HCT116 (cell line): ENCODE data around the gene LRRC7. TPM values are rescaled to one million over a fixed set of nuclear protein-coding genes. Genes with fewer than 3 reads are reported as not detected.
"Not testable (repeated sequence)": the region's sequence is repeated elsewhere in the genome, so short reads cannot be mapped to it uniquely, and the experiment has no call there.

Experiments
- ATAC-seq: fragments of 200-7000 bp; cut with Tn5 transposase; 2 replicates; pipeline ENCODE4 v1.9.1; 2020; ENCODE audit warnings: mild to moderate bottlenecking, moderate library complexity
- BruUV-seq: library from RNA; stranded (reverse); fragments of 400-500 nt; replicated peaks from 2 replicates; lab custom pipeline; 2021; lab: Mats Ljungman, UMichigan
- CTCF ChIA-PET: fragments of 300-600 bp; sonication (Branson Sonifier 250); formaldehyde crosslinking; loops from one replicate; lab custom pipeline; 2021; ENCODE audit warnings: antibody characterized with exemption; lab: Charles Lee
- POLR2A ChIA-PET: fragments of 300-600, 350-600 bp; sonication (Branson Sonifier 250); formaldehyde crosslinking; loops from one replicate; lab custom pipeline; 2021; ENCODE audit warnings: antibody characterized with exemption; lab: Charles Lee
- RAD21 ChIA-PET, 2 experiments: fragments of 300-600 bp; sonication (Branson Sonifier 250); formaldehyde crosslinking; loops; one replicate each; lab custom pipeline; 2023; ENCODE audit warnings: low total read pairs in 2 of 2; ENCODE audit not compliant: uncharacterized antibody in 2 of 2, unreplicated experiment in 2 of 2, low non-redundant PET in 1 of 2; lab: Charles Lee
- DNase-seq: peaks from one replicate; pipeline ENCODE4 v3.0.0-alpha.2; 2010; ENCODE audit warnings: low read depth, low spot score
- H2AFZ ChIP-seq: fragments of 200-600 bp; shearing (Covaris generic), sonication (generic); 2 replicates; pipeline ENCODE4 v1.6.1; 2017; ENCODE audit warnings: low read depth, mixed run types, mixed read lengths, antibody characterized with exemption, low read length; ENCODE audit not compliant: poor library complexity, severe bottlenecking
- H3K27ac ChIP-seq: 2 replicates; pipeline ENCODE4 v1.5.1; 2012; ENCODE audit warnings: low read depth, low read length
- H3K27me3 ChIP-seq: fragments of 200-600 bp; sonication (generic); 2 replicates; pipeline ENCODE4 v1.6.1; 2016; ENCODE audit warnings: mixed run types, low read length, mixed read lengths; ENCODE audit not compliant: insufficient read depth
- H3K36me3 ChIP-seq, 2 experiments: fragments of 200-500 bp in 1 of 2; fragments of 200-600 bp in 1 of 2; sonication (Bioruptor generic) in 1 of 2; sonication (generic) in 1 of 2; 2 replicates each; pipeline versions ENCODE4 v1.5.1 to v1.6.1; 2014 to 2016; ENCODE audit warnings: low read length in 2 of 2, inconsistent platforms in 1 of 2, mixed read lengths in 1 of 2, mixed run types in 1 of 2; ENCODE audit not compliant: insufficient read depth in 2 of 2, control insufficient read depth in 1 of 2
- H3K4me1 ChIP-seq, 2 experiments: fragments of 200-600 bp in 1 of 2; sonication (generic) in 1 of 2; 2 replicates each; pipeline versions ENCODE4 v1.5.1 to v1.6.1; 2012 to 2017; ENCODE audit warnings: low read length in 2 of 2, inconsistent platforms in 1 of 2, mild to moderate bottlenecking in 1 of 2, mixed read lengths in 1 of 2, mixed run types in 1 of 2, moderate library complexity in 1 of 2; ENCODE audit not compliant: insufficient read depth in 2 of 2, control insufficient read depth in 1 of 2
- H3K4me2 ChIP-seq: fragments of 200-600 bp; sonication (generic); 2 replicates; pipeline ENCODE4 v1.6.1; 2017; ENCODE audit warnings: mixed run types, low read length, mixed read lengths
- H3K4me3 ChIP-seq, 2 experiments: fragments of 200-600 bp in 1 of 2; sonication (generic) in 1 of 2; replicated peaks in 1 of 2; 2 replicates each; pipeline ENCODE4 v1.5.1; 2011 to 2016; ENCODE audit warnings: low read length in 2 of 2, control low read depth in 1 of 2, low read depth in 1 of 2, mild to moderate bottlenecking in 1 of 2, mixed read lengths in 1 of 2, mixed run types in 1 of 2
- H3K79me2 ChIP-seq: fragments of 200-600 bp; sonication (generic); 2 replicates; pipeline ENCODE4 v1.6.1; 2017; ENCODE audit warnings: mild to moderate bottlenecking, mixed run types, low read length, moderate library complexity, mixed read lengths; ENCODE audit not compliant: insufficient read depth
- H3K9ac ChIP-seq: fragments of 200-600 bp; sonication (generic); 2 replicates; pipeline ENCODE4 v1.6.1; 2016; ENCODE audit warnings: low read length, mixed read lengths
- H3K9me2 ChIP-seq: fragments of 200-600 bp; sonication (generic), shearing (Covaris generic); 2 replicates; pipeline ENCODE4 v1.6.1; 2017; ENCODE audit warnings: mixed run types, mild to moderate bottlenecking, moderate library complexity; ENCODE audit not compliant: insufficient read depth
- H3K9me3 ChIP-seq, 2 experiments: fragments of 200-500 bp in 1 of 2; fragments of 200-600 bp in 1 of 2; sonication (Bioruptor generic) in 1 of 2; sonication (generic) in 1 of 2; 2 replicates each; pipeline ENCODE4 v1.6.1; 2014 to 2017; ENCODE audit warnings: low read length in 2 of 2, mixed read lengths in 2 of 2, inconsistent platforms in 1 of 2, low read depth in 1 of 2, mild to moderate bottlenecking in 1 of 2, mixed run types in 1 of 2, moderate library complexity in 1 of 2; ENCODE audit not compliant: control insufficient read depth in 1 of 2, insufficient read depth in 1 of 2
- H4K20me1 ChIP-seq: fragments of 200-600 bp; sonication (generic), shearing (Covaris generic); 2 replicates; pipeline ENCODE4 v1.6.1; 2017; ENCODE audit warnings: mixed run types, mild to moderate bottlenecking, moderate library complexity; ENCODE audit not compliant: insufficient read depth
- ATF3 ChIP-seq: IDR thresholded peaks from 2 replicates; pipeline ENCODE4 v1.6.1; 2012
- EGR1 ChIP-seq: IDR thresholded peaks from 2 replicates; pipeline ENCODE4 v1.6.1; 2012; ENCODE audit warnings: low read depth
- EZH2 ChIP-seq: fragments of 200-600 bp; sonication (generic); IDR thresholded peaks from 2 replicates; pipeline ENCODE4 v1.6.1; 2017; ENCODE audit warnings: antibody characterized with exemption, mixed run types
- EZH2phosphoT487 ChIP-seq: fragments of 200-600 bp; IDR thresholded peaks from 2 replicates; pipeline ENCODE4 v1.6.1; 2018; ENCODE audit warnings: antibody characterized with exemption, borderline replicate concordance
- SIN3A ChIP-seq: IDR thresholded peaks from 2 replicates; pipeline ENCODE4 v1.6.1; 2012; ENCODE audit warnings: low read depth
- intact Hi-C: fragments of 100-400 bp; cut with micrococcal nuclease; formaldehyde crosslinking; loops from 2 replicates; pipeline ENCODE4 v1.10.0; 2022
- total RNA-seq: library from RNA; stranded (reverse); gene quantifications from one replicate; pipeline ENCODE4 v1.2.1, GENCODE V29; 2021; ENCODE audit not compliant: unreplicated experiment

Gene LRRC7
- total RNA-seq, 1 experiment from 2014 or later: not detected

- no peak overlapping the region for H2AFZ ChIP-seq
- no peak for DNase-seq
- H3K36me3 ChIP-seq: no peaks in the 10 kb centered on the region
- no peak for ATAC-seq
- POLR2A ChIA-PET: no interaction called here
- BruUV-seq: no TSS peak
- H3K27me3 ChIP-seq: peaks cover 7% of the 10 kb centered on the region; the same call in 1 of the 2 replicates
- TF ChIP-seq EGR1 (no peak), EZH2 (no peak), EZH2phosphoT487 (no peak), SIN3A (no peak), ATF3 (no peak)
- TF ChIP-seq, all 23 proteins: peak for 0
- Histone ChIP-seq H3K4me1 (no peaks in the 10 kb centered on the region), H3K79me2 (no peaks in the 10 kb centered on the region), H3K9ac (no peak overlapping the region), H3K9me3 (no peaks in the 10 kb centered on the region), H3K4me2 (no peak overlapping the region), H3K4me3 (no peak overlapping the region), H3K9me2 (no peaks in the 10 kb centered on the region), H3K27ac (no peak overlapping the region), H4K20me1 (no peaks in the 10 kb centered on the region)
- ChIA-PET RAD21 (no interaction called here), CTCF (no interaction called here)
- intact Hi-C loops: no loop called here
Observed at GRCh38 chr1:69952676-69953075, 385.0 kb downstream of the LRRC7 start.

- intact Hi-C loops, H3K9me3 ChIP-seq, H3K4me1 ChIP-seq, H3K27ac ChIP-seq, CTCF ChIA-PET, H4K20me1 ChIP-seq, DNase-seq, ATAC-seq, POLR2A ChIA-PET, H2AFZ ChIP-seq, H3K36me3 ChIP-seq, H3K4me2 ChIP-seq, RAD21 ChIA-PET, BruUV-seq, H3K9ac ChIP-seq, H3K4me3 ChIP-seq, H3K79me2 ChIP-seq, H3K9me2 ChIP-seq: not testable (repeated sequence)
- peaks cover 11% of the 10 kb centered on the region; the same call in 1 of the 2 replicates for H3K27me3 ChIP-seq
Observed at GRCh38 chr1:69962452-69962851, 394.7 kb downstream of the LRRC7 start.
